A549 (cell line): ENCODE data around the gene ABCC3. TPM values are rescaled to one million over a fixed set of nuclear protein-coding genes. Genes with fewer than 3 reads are reported as not detected.
"Not testable (repeated sequence)": the region's sequence is repeated elsewhere in the genome, so short reads cannot be mapped to it uniquely, and the experiment has no call there.

ENCODE experiments used
- ATAC-seq, 2 experiments: fragments of 200-7000 bp in 1 of 2; fragments of >200 bp in 1 of 2; cut with Nextera tagmentation in 1 of 2; cut with Tn5 transposase in 1 of 2; 3 replicates each; pipeline versions ENCODE4 v1.8.0 to v1.9.1; 2018 to 2020; ENCODE audit warnings: mild to moderate bottlenecking in 1 of 2, moderate library complexity in 1 of 2
- CTCF ChIA-PET: fragments of 300-600 bp; sonication (Branson Sonifier 250); formaldehyde crosslinking; extraction: SDS; loops from one replicate; lab custom pipeline; 2021; ENCODE audit warnings: antibody characterized with exemption, inconsistent platforms; lab: Yijun Ruan, JAX
- POLR2A ChIA-PET: fragments of 350-600 bp; formaldehyde crosslinking; extraction: SDS; loops from one replicate; lab custom pipeline; 2021; ENCODE audit warnings: antibody characterized with exemption, inconsistent platforms; lab: Yijun Ruan, JAX
- DNase-seq, 2 experiments: peaks; one replicate each; pipeline versions ENCODE4 v3.0.0 to v3.0.0-alpha.2; 2011 to 2016; ENCODE audit warnings: low read depth in 1 of 2, low spot score in 1 of 2
- FAIRE-seq: peaks from 2 replicates; lab custom pipeline; 2011; peaks lifted over from hg19 to GRCh38; lab: Jason Lieb, UNC
- H3K27ac ChIP-seq, 2 experiments: fragments of >200 bp; sonication (Bioruptor Twin); formaldehyde crosslinking; 3 replicates each; pipeline ENCODE4 v1.5.1; 2016 to 2017
- H3K4me1 ChIP-seq: fragments of >200 bp; sonication (Bioruptor Twin); formaldehyde crosslinking; 3 replicates; pipeline ENCODE4 v1.6.1; 2016
- H3K4me2 ChIP-seq: fragments of >200 bp; sonication (Bioruptor Twin); formaldehyde crosslinking; 3 replicates; pipeline ENCODE4 v1.6.1; 2016
- H3K4me3 ChIP-seq: fragments of >200 bp; sonication (Bioruptor Twin); formaldehyde crosslinking; 3 replicates; pipeline ENCODE4 v1.5.1; 2016
- H3K9me3 ChIP-seq: fragments of >200 bp; sonication (Bioruptor Twin); formaldehyde crosslinking; 3 replicates; pipeline ENCODE4 v1.6.1; 2016
- CEBPB ChIP-seq, 2 experiments: fragments of >200 bp in 1 of 2; sonication (Bioruptor Twin) in 1 of 2; formaldehyde crosslinking in 1 of 2; IDR thresholded peaks; 2 replicates each; pipeline ENCODE4 v1.6.1; 2012 to 2016
- CHD2 ChIP-seq: fragments of 150-350 bp; IDR thresholded peaks from 2 replicates; pipeline ENCODE4 v1.6.1; 2014; ENCODE audit warnings: low read length; ENCODE audit not compliant: partially characterized antibody
- FOSB ChIP-seq: fragments of 250-450 bp; sonication (Bioruptor Pico); IDR thresholded peaks from 2 replicates; pipeline ENCODE4 v1.5.0; 2020; ENCODE audit warnings: mild to moderate bottlenecking, moderate library complexity
- HDAC2 ChIP-seq: fragments of 200-600 bp; sonication (generic); IDR thresholded peaks from 2 replicates; pipeline ENCODE4 v1.6.1; 2016
- HOXA7 ChIP-seq: fragments of 250-450 bp; sonication (Bioruptor Pico); IDR thresholded peaks from 2 replicates; pipeline ENCODE4 v1.5.0; 2020; ENCODE audit warnings: mild to moderate bottlenecking, moderate library complexity
- JUN ChIP-seq, 2 experiments: fragments of >200 bp; sonication (Bioruptor Twin); formaldehyde crosslinking; IDR thresholded peaks; 2 replicates in 1 of 2; 3 replicates in 1 of 2; pipeline ENCODE4 v1.6.1; 2016 to 2017
- MAFK ChIP-seq: fragments of 450-650 bp; IDR thresholded peaks from 2 replicates; pipeline ENCODE4 v1.6.1; 2014; ENCODE audit not compliant: partially characterized antibody
- MYC ChIP-seq: IDR thresholded peaks from 2 replicates; pipeline ENCODE4 v1.6.1; 2012; ENCODE audit warnings: mild to moderate bottlenecking, inconsistent platforms, low read length, improper control_type of control experiment, borderline replicate concordance
- NFE2L2 ChIP-seq: fragments of 150-350 bp; conservative IDR thresholded peaks from 2 replicates; pipeline ENCODE4 v1.6.1; 2014; ENCODE audit warnings: low read length
- NR3C1 ChIP-seq: fragments of >200 bp; sonication (Bioruptor Twin); formaldehyde crosslinking; IDR thresholded peaks from 3 replicates; pipeline ENCODE4 v1.6.1; 2017
- POLR2AphosphoS2 ChIP-seq: conservative IDR thresholded peaks from 2 replicates; pipeline ENCODE4 v1.6.1; 2012; ENCODE audit warnings: low read length, improper control_type of control experiment, inconsistent platforms
- RAD21 ChIP-seq, 2 experiments: fragments of >200 bp in 1 of 2; sonication (Bioruptor Twin) in 1 of 2; formaldehyde crosslinking in 1 of 2; IDR thresholded peaks in 1 of 2; conservative IDR thresholded peaks in 1 of 2; 2 replicates in 1 of 2; 3 replicates in 1 of 2; pipeline ENCODE4 v1.6.1; 2012 to 2018; ENCODE audit warnings: inconsistent platforms in 1 of 2
- RARB ChIP-seq: fragments of 250-450 bp; sonication (Bioruptor Pico); IDR thresholded peaks from 2 replicates; pipeline ENCODE4 v1.8.0; 2021; ENCODE audit warnings: mild to moderate bottlenecking, moderate library complexity
- SMC3 ChIP-seq: fragments of >200 bp; sonication (Bioruptor Twin); formaldehyde crosslinking; IDR thresholded peaks from 3 replicates; pipeline ENCODE4 v1.6.1; 2018; ENCODE audit warnings: inconsistent platforms
- ZC3H11A ChIP-seq: fragments of 450-650 bp; IDR thresholded peaks from 2 replicates; pipeline ENCODE4 v1.6.1; 2014; ENCODE audit warnings: antibody characterized with exemption, mild to moderate bottlenecking
- WGBS: methylation state at CpG from one replicate; pipeline ENCODE4 v1.1.6; 2017; ENCODE audit errors: missing lambda C conversion rate; 5-methylcytosine and 5-hydroxymethylcytosine counted together
- polyA plus RNA-seq, 4 experiments: library from polyadenylated mRNA; depleted of rRNA in 3 of 4; stranded (reverse); fragments of >200 nt; fragmentation: RNase III in 1 of 4; extraction: RNeasy Plus Mini Kit Qiagen cat#74134 plus additional on column Dnase treatment in 1 of 4; gene quantifications; 2 replicates in 3 of 4; 3 replicates in 1 of 4; pipeline ENCODE4 v1.2.3, GENCODE V29; 2011 to 2017
- TF ChIP-seq, protein P1 (sequence below): IDR thresholded peaks from 2 replicates; pipeline ENCODE4 v1.6.1; 2012
- TF ChIP-seq, protein P2 (sequence below): fragments of >200 bp; sonication (Bioruptor Twin); formaldehyde crosslinking; IDR thresholded peaks from 3 replicates; pipeline ENCODE4 v1.5.1; 2016

Gene ABCC3
- polyA plus RNA-seq, 2 of the 4 experiments (the other 2 are of a cell fraction): 248 to 342 TPM

DNA sequence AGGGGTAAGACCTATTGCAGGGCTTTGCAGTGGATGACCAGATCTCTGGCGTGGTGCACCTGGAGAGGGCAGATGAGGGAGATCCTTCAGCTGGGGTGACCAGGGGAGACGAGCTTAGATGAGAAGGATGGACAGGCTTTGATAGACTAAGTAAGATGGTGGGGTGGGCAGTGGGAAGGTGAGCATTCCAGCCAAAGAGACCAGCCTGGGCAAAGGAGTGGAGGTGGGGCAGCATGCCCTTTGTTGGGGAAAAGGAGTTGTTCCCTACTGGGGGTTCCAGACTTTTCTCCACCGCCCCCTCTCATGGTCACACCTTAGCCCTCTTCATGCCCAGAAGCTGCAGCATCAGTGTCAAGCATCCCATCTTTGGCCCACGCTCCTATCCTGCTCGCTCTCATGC, 45.4 kb downstream of the ABCC3 start:
- ATAC-seq: no peak
- TF ChIP-seq HOXA7: peak; percentile 45; the same call in 1 of the 2 replicates
- no peak for TF ChIP-seq HDAC2
- Histone ChIP-seq H3K4me2 (0 out of 3 replicates have a peak overlapping the region, but pooled peaks have one; percentile 22), H3K9me3 (no peaks in the 10 kb centered on the region), H3K4me1 (peaks cover 99% of the 10 kb centered on the region), H3K27ac (peak overlapping the region; percentile 97 to 98), H3K4me3 (no peak overlapping the region)
- no peak for DNase-seq
- POLR2A ChIA-PET: interaction anchor here (0.6 to 1.7 kb wide), 2 partner anchors 15 to 19 kb away, joined by 3 to 5 read pairs; no protein-coding TSS in a partner anchor
- WGBS: 99% methylated on average over 5 of the region's 5 CpGs
- CTCF ChIA-PET: interaction anchor here (0.7 to 52.6 kb wide), 6 partner anchors 7 to 136 kb away, joined by 3 to 2097 read pairs (median 400); partner anchors contain the start of genes ABCC3 and SPATA20
- FAIRE-seq: no peak

DNA sequence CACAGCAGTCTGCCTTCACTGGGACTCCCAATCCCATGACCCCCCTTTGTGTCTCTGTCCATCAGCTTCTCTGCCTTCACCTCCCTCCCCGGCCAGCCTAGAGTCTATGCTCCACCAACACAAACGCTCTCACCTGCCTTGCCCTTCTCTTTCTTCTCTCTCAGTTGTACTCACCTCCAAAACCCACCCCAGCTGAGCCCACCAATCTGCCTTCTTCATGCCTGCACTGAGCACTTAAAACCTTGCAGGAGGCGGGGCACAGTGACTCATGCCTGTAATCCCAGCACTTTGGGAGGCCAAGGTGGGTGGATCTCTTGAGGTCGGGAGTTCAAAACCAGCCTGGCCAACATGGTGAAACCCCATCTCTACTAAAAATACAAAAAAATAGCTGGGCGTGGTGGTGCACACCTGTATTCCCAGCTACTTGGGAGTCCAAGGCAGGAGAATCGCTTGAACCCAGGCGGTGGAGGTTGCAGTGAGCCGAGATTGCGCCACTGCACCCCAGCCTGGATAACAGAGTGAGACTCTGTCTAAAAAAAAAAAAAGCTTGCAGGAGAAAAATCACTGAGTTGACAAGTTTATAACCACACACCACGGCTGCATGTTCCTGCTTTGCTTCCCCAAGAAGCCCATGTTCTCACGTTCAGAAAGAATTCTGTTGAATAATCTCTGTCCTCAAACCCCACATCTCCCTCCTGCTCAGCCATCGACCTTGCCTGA, 46.0 kb downstream of the ABCC3 start:
- Histone ChIP-seq H3K27ac (peak overlapping the region; percentile 97 to 98), H3K4me2 (peak overlapping the region; percentile 22; the same call in 2 of the 3 replicates), H3K4me1 (peaks cover 99% of the 10 kb centered on the region)
- FAIRE-seq, H3K9me3 ChIP-seq, ATAC-seq, H3K4me3 ChIP-seq, DNase-seq: not testable (repeated sequence)
- CTCF ChIA-PET: interaction anchor here (0.7 to 52.6 kb wide), 10 partner anchors 7 to 172 kb away, joined by 3 to 2097 read pairs (median 7); partner anchors contain the start of genes ABCC3 and SPATA20
- TF ChIP-seq CEBPB (IDR thresholded peaks at IDR 0.05): peak; percentile 22 to 46; a peak in 1 of 4 replicates
- peak; percentile 62 for TF ChIP-seq MAFK
- POLR2A ChIA-PET: interaction anchor here (0.6 to 1.7 kb wide), 2 partner anchors 16 to 19 kb away, joined by 3 to 5 read pairs; no protein-coding TSS in a partner anchor
- 65% methylated on average over 12 of the region's 12 CpGs for WGBS

DNA sequence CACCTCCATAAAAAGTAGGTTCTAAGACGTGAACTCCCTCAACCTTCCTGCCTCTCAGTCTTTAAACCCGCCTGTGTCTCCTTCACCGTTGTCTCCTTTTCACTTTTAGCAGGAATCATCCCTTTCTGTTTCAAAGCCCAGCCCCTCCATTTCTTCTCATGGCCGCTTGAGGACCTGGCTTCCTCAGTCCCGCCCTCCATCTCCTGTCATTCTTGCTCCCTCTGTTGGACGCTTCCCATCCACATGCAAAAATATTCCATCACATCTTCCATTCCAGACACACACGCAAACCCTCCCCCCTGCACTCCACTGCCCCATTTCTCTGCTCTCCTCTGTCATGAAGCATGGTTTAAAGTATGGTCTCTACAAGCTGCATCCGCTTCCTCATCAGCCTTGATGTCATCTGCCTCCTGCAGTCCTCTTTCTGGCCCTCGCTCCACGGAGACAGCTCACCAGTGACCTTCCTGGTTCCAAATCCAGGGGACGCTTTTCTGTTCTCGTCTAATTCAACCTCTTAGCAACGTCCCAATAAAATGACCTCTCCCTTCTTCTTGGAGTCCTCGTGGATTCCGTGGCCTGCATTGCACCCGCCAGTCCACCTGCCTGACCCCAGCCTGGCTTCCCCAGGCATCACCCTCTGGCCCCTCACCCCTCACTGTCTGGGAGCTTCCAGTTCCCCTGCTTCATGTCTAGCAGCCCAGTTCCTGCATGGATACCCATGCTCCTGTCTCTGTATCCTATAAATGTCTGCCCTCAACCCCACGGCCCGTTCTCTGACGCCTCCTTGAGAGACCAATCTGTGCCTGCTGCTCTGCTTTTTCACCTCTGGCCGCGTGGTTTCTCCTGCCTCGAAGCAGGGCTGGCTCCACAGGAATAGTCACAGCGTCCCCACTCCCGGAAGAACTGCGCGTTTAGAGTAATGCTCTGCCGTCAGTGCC, 46.9 kb downstream of the ABCC3 start:
- 60% methylated on average over 27 of the region's 27 CpGs for WGBS
- POLR2A ChIA-PET: interaction anchor here (0.7 to 0.8 kb wide), 2 partner anchors 12 to 20 kb away, joined by 3 to 4 read pairs; no protein-coding TSS in a partner anchor
- CTCF ChIA-PET: interaction anchor here (0.8 to 52.6 kb wide), 12 partner anchors 8 to 171 kb away, joined by 3 to 2097 read pairs (median 4); partner anchors contain the start of genes ABCC3 and SPATA20
- no peak for TF ChIP-seq RARB
- peak; percentile 15 for TF ChIP-seq CHD2
- TF ChIP-seq RAD21 (conservative IDR thresholded peaks at IDR 0.05 in 1 of 2, IDR thresholded peaks at IDR 0.05 in 1 of 2): peak; percentile 81 to 94
- peak; percentile 86 for TF ChIP-seq SMC3
- TF ChIP-seq MYC: 0 out of 2 replicates have a peak, but pooled peaks have one; percentile 63
- TF ChIP-seq, protein P1, sequence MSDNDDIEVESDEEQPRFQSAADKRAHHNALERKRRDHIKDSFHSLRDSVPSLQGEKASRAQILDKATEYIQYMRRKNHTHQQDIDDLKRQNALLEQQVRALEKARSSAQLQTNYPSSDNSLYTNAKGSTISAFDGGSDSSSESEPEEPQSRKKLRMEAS: peak; percentile 79
- TF ChIP-seq, protein P2, sequence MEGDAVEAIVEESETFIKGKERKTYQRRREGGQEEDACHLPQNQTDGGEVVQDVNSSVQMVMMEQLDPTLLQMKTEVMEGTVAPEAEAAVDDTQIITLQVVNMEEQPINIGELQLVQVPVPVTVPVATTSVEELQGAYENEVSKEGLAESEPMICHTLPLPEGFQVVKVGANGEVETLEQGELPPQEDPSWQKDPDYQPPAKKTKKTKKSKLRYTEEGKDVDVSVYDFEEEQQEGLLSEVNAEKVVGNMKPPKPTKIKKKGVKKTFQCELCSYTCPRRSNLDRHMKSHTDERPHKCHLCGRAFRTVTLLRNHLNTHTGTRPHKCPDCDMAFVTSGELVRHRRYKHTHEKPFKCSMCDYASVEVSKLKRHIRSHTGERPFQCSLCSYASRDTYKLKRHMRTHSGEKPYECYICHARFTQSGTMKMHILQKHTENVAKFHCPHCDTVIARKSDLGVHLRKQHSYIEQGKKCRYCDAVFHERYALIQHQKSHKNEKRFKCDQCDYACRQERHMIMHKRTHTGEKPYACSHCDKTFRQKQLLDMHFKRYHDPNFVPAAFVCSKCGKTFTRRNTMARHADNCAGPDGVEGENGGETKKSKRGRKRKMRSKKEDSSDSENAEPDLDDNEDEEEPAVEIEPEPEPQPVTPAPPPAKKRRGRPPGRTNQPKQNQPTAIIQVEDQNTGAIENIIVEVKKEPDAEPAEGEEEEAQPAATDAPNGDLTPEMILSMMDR: peak; percentile 66
- TF ChIP-seq NFE2L2: 0 out of 2 replicates have a peak, but pooled peaks have one; percentile 5
- peak; percentile 56; the same call in 1 of the 2 replicates for TF ChIP-seq HOXA7
- no peak for TF ChIP-seq ZC3H11A
- no peak for TF ChIP-seq NR3C1
- peak; percentile 41; the same call in 1 of the 2 replicates for TF ChIP-seq FOSB (CRISPR knock-in tag)
- TF ChIP-seq POLR2AphosphoS2: 0 out of 2 replicates have a peak, but pooled peaks have one; percentile 68
- TF ChIP-seq JUN (IDR thresholded peaks at IDR 0.05): peak in 1 of 2 experiments; percentile 19; a peak in 1 of 5 replicates
- peak; percentile 53 to 75 for ATAC-seq
- Histone ChIP-seq H3K4me1 (peaks cover 99% of the 10 kb centered on the region), H3K4me3 (no peak overlapping the region), H3K4me2 (peak overlapping the region; percentile 22; the same call in 2 of the 3 replicates), H3K9me3 (no peaks in the 10 kb centered on the region), H3K27ac (peak overlapping the region; percentile 97 to 98)
- DNase-seq: peak; percentile 86 to 91
- peak; percentile 54 for FAIRE-seq
